ENCODE results near the gene CIC. TPM values are rescaled to one million over a fixed set of nuclear protein-coding genes. Genes with fewer than 3 reads are reported as not detected.

Gene CIC
- total and polyA plus RNA-seq, 2 of the 13 experiments (the other 11 are each of a cell fraction or from before 2014, with no cell fraction given): 5.9 to 8.0 TPM

DNA sequence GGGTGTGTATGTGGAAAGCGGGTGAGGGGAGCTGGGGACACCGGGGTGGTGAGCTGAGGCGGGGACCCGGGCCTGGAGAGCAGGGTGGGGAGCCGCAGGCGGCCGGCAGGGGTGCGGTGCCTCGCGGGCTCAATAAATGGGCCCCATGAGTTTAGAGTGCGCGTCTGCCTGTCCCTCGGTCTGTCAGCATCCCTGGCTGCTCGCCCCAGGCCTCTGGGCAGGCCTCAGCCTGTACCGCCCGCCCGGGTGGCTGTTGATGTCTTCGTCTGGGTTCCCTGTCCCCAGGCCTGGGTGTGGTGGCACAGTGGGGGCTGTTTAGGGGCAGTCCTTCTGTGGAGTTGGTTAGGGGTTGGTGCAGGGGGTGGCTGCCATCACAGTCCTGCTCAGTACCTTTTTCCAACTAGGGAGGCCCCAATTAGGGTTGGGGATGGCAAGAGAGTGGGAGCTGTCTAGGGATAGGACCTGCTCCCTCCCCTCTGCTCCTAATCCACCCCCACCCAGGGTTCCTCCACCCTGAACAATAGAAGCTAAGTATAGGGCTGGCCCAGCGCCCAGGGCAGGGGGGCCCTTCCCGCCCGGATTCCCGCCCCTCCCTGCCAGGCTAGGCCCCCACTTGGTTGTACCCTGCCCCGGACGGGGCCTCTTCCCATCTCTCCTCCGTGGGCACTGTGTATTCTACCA, 12.2 kb downstream of the CIC start (continued):
- TF ChIP-seq, protein P1, sequence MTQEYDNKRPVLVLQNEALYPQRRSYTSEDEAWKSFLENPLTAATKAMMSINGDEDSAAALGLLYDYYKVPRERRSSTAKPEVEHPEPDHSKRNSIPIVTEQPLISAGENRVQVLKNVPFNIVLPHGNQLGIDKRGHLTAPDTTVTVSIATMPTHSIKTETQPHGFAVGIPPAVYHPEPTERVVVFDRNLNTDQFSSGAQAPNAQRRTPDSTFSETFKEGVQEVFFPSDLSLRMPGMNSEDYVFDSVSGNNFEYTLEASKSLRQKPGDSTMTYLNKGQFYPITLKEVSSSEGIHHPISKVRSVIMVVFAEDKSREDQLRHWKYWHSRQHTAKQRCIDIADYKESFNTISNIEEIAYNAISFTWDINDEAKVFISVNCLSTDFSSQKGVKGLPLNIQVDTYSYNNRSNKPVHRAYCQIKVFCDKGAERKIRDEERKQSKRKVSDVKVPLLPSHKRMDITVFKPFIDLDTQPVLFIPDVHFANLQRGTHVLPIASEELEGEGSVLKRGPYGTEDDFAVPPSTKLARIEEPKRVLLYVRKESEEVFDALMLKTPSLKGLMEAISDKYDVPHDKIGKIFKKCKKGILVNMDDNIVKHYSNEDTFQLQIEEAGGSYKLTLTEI (CRISPR knock-in tag; conservative IDR thresholded peaks at IDR 0.05): no peak
- TF ChIP-seq SCMH1 (CRISPR knock-in tag; IDR thresholded peaks at IDR 0.05; ENCODE audit: borderline replicate concordance) (no peak), REPIN1 (CRISPR knock-in tag; IDR thresholded peaks at IDR 0.05; ENCODE audit: borderline replicate concordance, low read depth) (no peak), ZSCAN9 (CRISPR knock-in tag; IDR thresholded peaks at IDR 0.05; ENCODE audit: borderline replicate concordance) (peak; percentile 27; the same call in 1 of the 2 replicates), ZNF746 (CRISPR knock-in tag; IDR thresholded peaks at IDR 0.05) (no peak; the same call in 1 of the 2 replicates), RBM22 (optimal IDR thresholded peaks at IDR 0.05; ENCODE audit: low read length) (no peak), ELF1 (CRISPR knock-in tag; IDR thresholded peaks at IDR 0.05) (no peak), STAT5B (CRISPR knock-in tag; IDR thresholded peaks at IDR 0.05) (no peak), KDM4B (CRISPR knock-in tag; IDR thresholded peaks at IDR 0.05) (no peak), GFI1 (CRISPR knock-in tag; IDR thresholded peaks at IDR 0.05; ENCODE audit: borderline replicate concordance) (peak; percentile 29; the same call in 1 of the 2 replicates), ZZZ3 (CRISPR knock-in tag; IDR thresholded peaks at IDR 0.05; ENCODE audit: borderline replicate concordance) (no peak), ZBTB7B (CRISPR knock-in tag; IDR thresholded peaks at IDR 0.05) (no peak), SIN3A (IDR thresholded peaks at IDR 0.05; ENCODE audit: borderline replicate concordance, low read depth, low read length) (no peak), ZNF619 (CRISPR knock-in tag; IDR thresholded peaks at IDR 0.05) (no peak)
- TF ChIP-seq, protein P2, sequence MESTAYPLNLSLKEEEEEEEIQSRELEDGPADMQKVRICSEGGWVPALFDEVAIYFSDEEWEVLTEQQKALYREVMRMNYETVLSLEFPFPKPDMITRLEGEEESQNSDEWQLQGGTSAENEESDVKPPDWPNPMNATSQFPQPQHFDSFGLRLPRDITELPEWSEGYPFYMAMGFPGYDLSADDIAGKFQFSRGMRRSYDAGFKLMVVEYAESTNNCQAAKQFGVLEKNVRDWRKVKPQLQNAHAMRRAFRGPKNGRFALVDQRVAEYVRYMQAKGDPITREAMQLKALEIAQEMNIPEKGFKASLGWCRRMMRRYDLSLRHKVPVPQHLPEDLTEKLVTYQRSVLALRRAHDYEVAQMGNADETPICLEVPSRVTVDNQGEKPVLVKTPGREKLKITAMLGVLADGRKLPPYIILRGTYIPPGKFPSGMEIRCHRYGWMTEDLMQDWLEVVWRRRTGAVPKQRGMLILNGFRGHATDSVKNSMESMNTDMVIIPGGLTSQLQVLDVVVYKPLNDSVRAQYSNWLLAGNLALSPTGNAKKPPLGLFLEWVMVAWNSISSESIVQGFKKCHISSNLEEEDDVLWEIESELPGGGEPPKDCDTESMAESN (CRISPR knock-in tag; conservative IDR thresholded peaks at IDR 0.05): no peak
- TF ChIP-seq, protein P3, sequence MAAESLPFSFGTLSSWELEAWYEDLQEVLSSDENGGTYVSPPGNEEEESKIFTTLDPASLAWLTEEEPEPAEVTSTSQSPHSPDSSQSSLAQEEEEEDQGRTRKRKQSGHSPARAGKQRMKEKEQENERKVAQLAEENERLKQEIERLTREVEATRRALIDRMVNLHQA (CRISPR knock-in tag; IDR thresholded peaks at IDR 0.05): no peak
- TF ChIP-seq, protein P4, sequence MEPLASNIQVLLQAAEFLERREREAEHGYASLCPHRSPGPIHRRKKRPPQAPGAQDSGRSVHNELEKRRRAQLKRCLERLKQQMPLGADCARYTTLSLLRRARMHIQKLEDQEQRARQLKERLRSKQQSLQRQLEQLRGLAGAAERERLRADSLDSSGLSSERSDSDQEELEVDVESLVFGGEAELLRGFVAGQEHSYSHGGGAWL (CRISPR knock-in tag; IDR thresholded peaks at IDR 0.05): no peak
- TF ChIP-seq, protein P5, sequence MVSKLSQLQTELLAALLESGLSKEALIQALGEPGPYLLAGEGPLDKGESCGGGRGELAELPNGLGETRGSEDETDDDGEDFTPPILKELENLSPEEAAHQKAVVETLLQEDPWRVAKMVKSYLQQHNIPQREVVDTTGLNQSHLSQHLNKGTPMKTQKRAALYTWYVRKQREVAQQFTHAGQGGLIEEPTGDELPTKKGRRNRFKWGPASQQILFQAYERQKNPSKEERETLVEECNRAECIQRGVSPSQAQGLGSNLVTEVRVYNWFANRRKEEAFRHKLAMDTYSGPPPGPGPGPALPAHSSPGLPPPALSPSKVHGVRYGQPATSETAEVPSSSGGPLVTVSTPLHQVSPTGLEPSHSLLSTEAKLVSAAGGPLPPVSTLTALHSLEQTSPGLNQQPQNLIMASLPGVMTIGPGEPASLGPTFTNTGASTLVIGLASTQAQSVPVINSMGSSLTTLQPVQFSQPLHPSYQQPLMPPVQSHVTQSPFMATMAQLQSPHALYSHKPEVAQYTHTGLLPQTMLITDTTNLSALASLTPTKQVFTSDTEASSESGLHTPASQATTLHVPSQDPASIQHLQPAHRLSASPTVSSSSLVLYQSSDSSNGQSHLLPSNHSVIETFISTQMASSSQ (IDR thresholded peaks at IDR 0.05; ENCODE audit: low read depth): peak; percentile 44; the same call in 1 of the 2 replicates
- TF ChIP-seq, protein P5 (CRISPR knock-in tag; IDR thresholded peaks at IDR 0.05; ENCODE audit: borderline replicate concordance): no peak; the same call in 1 of the 2 replicates
- TF ChIP-seq, protein P6, sequence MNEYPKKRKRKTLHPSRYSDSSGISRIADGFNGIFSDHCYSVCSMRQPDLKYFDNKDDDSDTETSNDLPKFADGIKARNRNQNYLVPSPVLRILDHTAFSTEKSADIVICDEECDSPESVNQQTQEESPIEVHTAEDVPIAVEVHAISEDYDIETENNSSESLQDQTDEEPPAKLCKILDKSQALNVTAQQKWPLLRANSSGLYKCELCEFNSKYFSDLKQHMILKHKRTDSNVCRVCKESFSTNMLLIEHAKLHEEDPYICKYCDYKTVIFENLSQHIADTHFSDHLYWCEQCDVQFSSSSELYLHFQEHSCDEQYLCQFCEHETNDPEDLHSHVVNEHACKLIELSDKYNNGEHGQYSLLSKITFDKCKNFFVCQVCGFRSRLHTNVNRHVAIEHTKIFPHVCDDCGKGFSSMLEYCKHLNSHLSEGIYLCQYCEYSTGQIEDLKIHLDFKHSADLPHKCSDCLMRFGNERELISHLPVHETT (CRISPR knock-in tag; conservative IDR thresholded peaks at IDR 0.05): no peak
